Glutamatergic neuron (in vitro differentiated cells): ENCODE measurements around the gene CCDC33. TPM values are rescaled to one million over a fixed set of nuclear protein-coding genes. Genes with fewer than 3 reads are reported as not detected.
A peak's percentile ranks its signal among the peaks of the same experiment; 100 is the strongest.

ENCODE experiments used
- DNase-seq: peaks from one replicate; pipeline ENCODE4 v3.0.0; 2022
- H3K27ac Mint-ChIP-seq: one replicate; pipeline ENCODE4 v1.8.0; 2020; ENCODE audit warnings: mild to moderate bottlenecking, mixed read lengths, inconsistent platforms; ENCODE audit not compliant: unreplicated experiment
- H3K27me3 Mint-ChIP-seq: one replicate; pipeline ENCODE4 v1.8.0; 2020; ENCODE audit warnings: mild to moderate bottlenecking, moderate library complexity, mixed read lengths, inconsistent platforms; ENCODE audit not compliant: unreplicated experiment
- H3K36me3 Mint-ChIP-seq: one replicate; pipeline ENCODE4 v1.8.0; 2020; ENCODE audit warnings: mild to moderate bottlenecking, mixed read lengths, inconsistent platforms; ENCODE audit not compliant: unreplicated experiment
- H3K4me1 Mint-ChIP-seq: one replicate; pipeline ENCODE4 v1.8.0; 2020; ENCODE audit warnings: mild to moderate bottlenecking, low read depth, mixed read lengths, inconsistent platforms; ENCODE audit not compliant: unreplicated experiment
- H3K4me3 Mint-ChIP-seq: one replicate; pipeline ENCODE4 v1.8.0; 2020; ENCODE audit warnings: mild to moderate bottlenecking, mixed read lengths, inconsistent platforms; ENCODE audit not compliant: unreplicated experiment
- H3K9me3 Mint-ChIP-seq: one replicate; pipeline ENCODE4 v1.8.0; 2020; ENCODE audit warnings: mild to moderate bottlenecking, moderate library complexity, mixed read lengths, inconsistent platforms; ENCODE audit not compliant: unreplicated experiment
- CTCF ChIP-seq: fragments of 200-600 bp; sonication (generic); IDR thresholded peaks from one replicate; pipeline ENCODE4 v1.5.0; 2021; ENCODE audit not compliant: partially characterized antibody, unreplicated experiment
- total RNA-seq: library from RNA; stranded (reverse); fragmentation: NEBNext Ultra II Directional; extraction: Animal tissue kit (Norgen Biotek cat#: 25700); gene quantifications from one replicate; pipeline ENCODE4 v1.2.1, GENCODE V29; 2021; ENCODE audit not compliant: unreplicated experiment

Gene CCDC33
- total RNA-seq, 1 donor from 2014 or later = 0.49 TPM

GRCh38 chr15:74319138-74319460 is 83.0 kb downstream of the CCDC33 start:
- H3K4me1 Mint-ChIP-seq = peaks cover 4% of the 10 kb centered on the region
- DNase-seq = no peak
- no peaks in the 10 kb centered on the region for H3K36me3 Mint-ChIP-seq
- H3K4me3 Mint-ChIP-seq = no peak overlapping the region
- peaks cover 2% of the 10 kb centered on the region for H3K27me3 Mint-ChIP-seq
- H3K27ac Mint-ChIP-seq = no peak overlapping the region
- no peaks in the 10 kb centered on the region for H3K9me3 Mint-ChIP-seq
- TF ChIP-seq CTCF = no peak

- Mint-ChIP-seq H3K27ac (no peak overlapping the region), H3K4me3 (no peak overlapping the region), H3K27me3 (peaks cover 2% of the 10 kb centered on the region), H3K9me3 (no peaks in the 10 kb centered on the region), H3K36me3 (no peaks in the 10 kb centered on the region), H3K4me1 (peaks cover 4% of the 10 kb centered on the region)
- peak; percentile 34 for DNase-seq
- no peak for TF ChIP-seq CTCF
These were observed 83.6 kb downstream of the CCDC33 start for GRCh38 chr15:74319596-74320351.

GRCh38 chr15:74320352-74321247 is 84.5 kb downstream of the CCDC33 start:
- Mint-ChIP-seq H3K4me1 (peaks cover 2% of the 10 kb centered on the region), H3K36me3 (no peaks in the 10 kb centered on the region), H3K4me3 (no peak overlapping the region), H3K27me3 (no peaks in the 10 kb centered on the region), H3K9me3 (no peaks in the 10 kb centered on the region), H3K27ac (no peak overlapping the region)
- DNase-seq = peak; percentile 86
- TF ChIP-seq CTCF = peak; percentile 71

- Mint-ChIP-seq H3K4me1 (peaks cover 2% of the 10 kb centered on the region), H3K27me3 (no peaks in the 10 kb centered on the region), H3K9me3 (no peaks in the 10 kb centered on the region), H3K27ac (no peak overlapping the region), H3K36me3 (no peaks in the 10 kb centered on the region), H3K4me3 (no peak overlapping the region)
- TF ChIP-seq CTCF = peak; percentile 79
- peak; percentile 85 for DNase-seq
These were observed 86.5 kb downstream of the CCDC33 start for GRCh38 chr15:74322558-74323180.
